H1 (cell line): ENCODE data around the gene GPBP1L1. TPM values are rescaled to one million over a fixed set of nuclear protein-coding genes. Genes with fewer than 3 reads are reported as not detected.

Experiments
- CTCF ChIA-PET: fragments of 300-600 bp; sonication (Branson Sonifier 250); formaldehyde crosslinking; loops from one replicate; lab custom pipeline; 2021; ENCODE audit not compliant: partially characterized antibody; lab: Charles Lee
- POLR2A ChIA-PET: fragments of 300-600 bp; sonication (Branson Sonifier 250); formaldehyde crosslinking; loops from one replicate; lab custom pipeline; 2021; ENCODE audit warnings: inconsistent platforms; ENCODE audit not compliant: partially characterized antibody; lab: Charles Lee
- DNase-seq, 2 experiments: peaks; one replicate each; pipeline versions ENCODE4 v3.0.0 to v3.0.0-alpha.2; 2010 to 2022; ENCODE audit warnings: low spot score in 2 of 2, low read depth in 1 of 2, mixed read lengths in 1 of 2
- FAIRE-seq: peaks from 2 replicates; lab custom pipeline; 2011; peaks lifted over from hg19 to GRCh38; lab: Jason Lieb, UNC
- H2AFZ ChIP-seq: 2 replicates; pipeline ENCODE4 v1.8.1; 2012; ENCODE audit warnings: low read length, inconsistent platforms
- H2AK5ac ChIP-seq: 2 replicates; pipeline ENCODE4 v1.6.1; 2013; ENCODE audit warnings: low read depth, low read length
- H2BK120ac ChIP-seq: replicated peaks from 2 replicates; pipeline ENCODE3; 2013; ENCODE audit warnings: low read depth, low read length, inconsistent platforms
- H2BK12ac ChIP-seq: 2 replicates; pipeline ENCODE4 v1.6.1; 2013; ENCODE audit warnings: low read depth, low read length
- H2BK15ac ChIP-seq: 2 replicates; pipeline ENCODE4 v1.6.1; 2013; ENCODE audit warnings: low read length
- H2BK20ac ChIP-seq: 2 replicates; pipeline ENCODE4 v1.6.1; 2013; ENCODE audit warnings: low read length
- H2BK5ac ChIP-seq: 2 replicates; pipeline ENCODE4 v1.6.1; 2013; ENCODE audit warnings: low read depth, low read length
- H3K14ac ChIP-seq: 2 replicates; pipeline ENCODE4 v1.6.1; 2013; ENCODE audit warnings: inconsistent platforms; ENCODE audit not compliant: insufficient read length
- H3K18ac ChIP-seq: 2 replicates; pipeline ENCODE4 v1.6.1; 2013; ENCODE audit warnings: low read length; ENCODE audit errors: extremely low read depth
- H3K23ac ChIP-seq: 2 replicates; pipeline ENCODE4 v1.6.1; 2013; ENCODE audit warnings: inconsistent platforms; ENCODE audit not compliant: insufficient read length
- H3K23me2 ChIP-seq: 2 replicates; pipeline ENCODE4 v1.6.1; 2013; ENCODE audit warnings: low read depth, low read length
- H3K27ac ChIP-seq: 2 replicates; pipeline ENCODE4 v1.6.1; 2011; ENCODE audit warnings: low read depth, low read length, inconsistent platforms
- H3K27me3 ChIP-seq, 4 experiments: replicated peaks in 1 of 4; 1 replicate in 1 of 4; 2 replicates in 3 of 4; pipeline versions ENCODE4 v1.6.1 to v1.8.1; 2011 to 2013; ENCODE audit warnings: low read length in 3 of 4, mild to moderate bottlenecking in 3 of 4, inconsistent platforms in 2 of 4, mixed read lengths in 2 of 4, moderate library complexity in 1 of 4; ENCODE audit not compliant: control insufficient read depth in 3 of 4, insufficient read depth in 3 of 4; ENCODE audit errors: extremely low read depth in 1 of 4
- H3K36me3 ChIP-seq, 4 experiments: 2 replicates each; pipeline versions ENCODE4 v1.6.1 to v1.8.1; 2011 to 2013; ENCODE audit warnings: mild to moderate bottlenecking in 4 of 4, low read length in 3 of 4, moderate library complexity in 2 of 4, control low read depth in 1 of 4, inconsistent platforms in 1 of 4; ENCODE audit not compliant: insufficient read depth in 4 of 4, control insufficient read depth in 2 of 4
- H3K4ac ChIP-seq: replicated peaks from 2 replicates; pipeline ENCODE3; 2013; ENCODE audit warnings: low read length, low read depth, mixed read lengths, inconsistent platforms; ENCODE audit not compliant: insufficient read length
- H3K4me1 ChIP-seq, 4 experiments: replicated peaks in 1 of 4; 1 replicate in 1 of 4; 2 replicates in 3 of 4; pipeline versions ENCODE4 v1.6.1 to v1.8.1; 2011 to 2013; ENCODE audit warnings: low read length in 3 of 4, inconsistent platforms in 2 of 4, mixed read lengths in 1 of 4; ENCODE audit not compliant: insufficient read depth in 4 of 4, control insufficient read depth in 3 of 4
- H3K4me2 ChIP-seq, 2 experiments: 2 replicates each; pipeline versions ENCODE4 v1.6.1 to v1.8.1; 2011 to 2013; ENCODE audit warnings: low read depth in 2 of 2, low read length in 2 of 2, control low read depth in 1 of 2, inconsistent platforms in 1 of 2, mild to moderate bottlenecking in 1 of 2; ENCODE audit not compliant: insufficient read depth in 1 of 2
- H3K4me3 ChIP-seq, 4 experiments: fragments of 200-600, 300-600 bp in 1 of 4; sonication (generic), shearing (Covaris generic), sonication (Bioruptor Twin) in 1 of 4; 2 replicates each; pipeline versions ENCODE4 v1.5.1 to v1.8.1; 2011 to 2016; ENCODE audit warnings: low read length in 4 of 4, low read depth in 3 of 4, control low read depth in 2 of 4, inconsistent platforms in 2 of 4, mild to moderate bottlenecking in 2 of 4, mixed read lengths in 1 of 4, moderate library complexity in 1 of 4; ENCODE audit not compliant: insufficient read depth in 2 of 4; ENCODE audit errors: extremely low read depth in 1 of 4
- H3K56ac ChIP-seq: replicated peaks from 2 replicates; pipeline ENCODE3; 2013; ENCODE audit warnings: low read depth, mild to moderate bottlenecking, mixed read lengths, low read length, inconsistent platforms; ENCODE audit not compliant: insufficient read length
- H3K79me1 ChIP-seq: 2 replicates; pipeline ENCODE4 v1.6.1; 2013; ENCODE audit warnings: low read depth, low read length, control low read depth
- H3K79me2 ChIP-seq, 2 experiments: 2 replicates each; pipeline versions ENCODE4 v1.6.1 to v1.8.1; 2012 to 2013; ENCODE audit warnings: low read length in 2 of 2, mild to moderate bottlenecking in 2 of 2, inconsistent platforms in 1 of 2; ENCODE audit not compliant: insufficient read depth in 2 of 2, control insufficient read depth in 1 of 2
- H3K9ac ChIP-seq, 4 experiments: replicated peaks in 1 of 4; 1 replicate in 1 of 4; 2 replicates in 3 of 4; pipeline versions ENCODE4 v1.6.1 to v1.8.1; 2011 to 2013; ENCODE audit warnings: low read depth in 3 of 4, low read length in 3 of 4, control low read depth in 2 of 4, mild to moderate bottlenecking in 2 of 4, moderate library complexity in 2 of 4, inconsistent platforms in 1 of 4; ENCODE audit errors: extremely low read depth in 1 of 4
- H3K9me3 ChIP-seq, 2 experiments: 2 replicates each; pipeline versions ENCODE4 v1.6.1 to v1.8.1; 2012 to 2013; ENCODE audit warnings: mild to moderate bottlenecking in 2 of 2, moderate library complexity in 2 of 2, control low read depth in 1 of 2, inconsistent platforms in 1 of 2, low read depth in 1 of 2, low read length in 1 of 2, mixed read lengths in 1 of 2; ENCODE audit not compliant: insufficient read depth in 2 of 2
- H4K20me1 ChIP-seq, 2 experiments: replicated peaks in 1 of 2; 2 replicates each; pipeline versions ENCODE3 to v1.8.1; 2011 to 2013; ENCODE audit warnings: inconsistent platforms in 2 of 2, low read length in 2 of 2, mild to moderate bottlenecking in 1 of 2; ENCODE audit not compliant: insufficient read depth in 2 of 2, control insufficient read depth in 1 of 2
- H4K5ac ChIP-seq: 2 replicates; pipeline ENCODE4 v1.6.1; 2013; ENCODE audit warnings: low read length, low read depth, mixed read lengths, inconsistent platforms; ENCODE audit not compliant: insufficient read length
- H4K8ac ChIP-seq: 2 replicates; pipeline ENCODE4 v1.8.0; 2013; ENCODE audit warnings: mild to moderate bottlenecking, moderate library complexity, low read length, inconsistent platforms; ENCODE audit not compliant: insufficient read depth; ENCODE audit errors: extremely low read depth
- H4K91ac ChIP-seq: replicated peaks from 2 replicates; pipeline ENCODE3; 2013; ENCODE audit warnings: low read length, mixed read lengths, inconsistent platforms; ENCODE audit not compliant: insufficient read length
- BACH1 ChIP-seq: IDR thresholded peaks from 2 replicates; pipeline ENCODE4 v1.6.1; 2012; ENCODE audit warnings: low read length, improper control_type of control experiment
- CHD2 ChIP-seq: IDR thresholded peaks from 2 replicates; pipeline ENCODE4 v1.6.1; 2012; ENCODE audit warnings: low read length, improper control_type of control experiment
- E2F6 ChIP-seq: IDR thresholded peaks from 2 replicates; pipeline ENCODE4 v1.6.1; 2012; ENCODE audit warnings: inconsistent platforms
- KDM1A ChIP-seq: fragments of 200-600, 300-600 bp; sonication (generic); IDR thresholded peaks from 2 replicates; pipeline ENCODE4 v1.7.1; 2016; ENCODE audit warnings: mild to moderate bottlenecking, low read length, borderline replicate concordance
- KDM4A ChIP-seq: IDR thresholded peaks from one replicate; pipeline ENCODE4 v1.7.1; 2012; ENCODE audit warnings: low read depth, mild to moderate bottlenecking, moderate library complexity, low read length, inconsistent platforms; ENCODE audit not compliant: severe bottlenecking
- RBBP5 ChIP-seq: IDR thresholded peaks from 2 replicates; pipeline ENCODE4 v1.7.1; 2012; ENCODE audit warnings: low read depth, mild to moderate bottlenecking, inconsistent platforms, low read length, moderate library complexity, borderline replicate concordance
- SAP30 ChIP-seq: fragments of 300-600 bp; sonication (generic); IDR thresholded peaks from 2 replicates; pipeline ENCODE4 v1.7.1; 2012; ENCODE audit warnings: low read length, moderate library complexity, mild to moderate bottlenecking, inconsistent platforms; ENCODE audit not compliant: insufficient read depth, insufficient replicate concordance
- SP1 ChIP-seq: IDR thresholded peaks from 2 replicates; pipeline ENCODE4 v1.6.1; 2011; ENCODE audit warnings: low read depth, low read length
- YY1 ChIP-seq: IDR thresholded peaks from 2 replicates; pipeline ENCODE4 v1.6.1; 2011; ENCODE audit warnings: low read depth, mild to moderate bottlenecking, low read length
- WGBS, 2 experiments: shearing (Covaris generic) in 1 of 2; methylation state at CpG; one replicate each; pipeline versions ENCODE4 v1.1.6 to v1.1.7; 2013 to 2015; ENCODE audit warnings: low lambda C conversion rate in 2 of 2, mixed read lengths in 2 of 2, inconsistent platforms in 1 of 2, low coverage in 1 of 2, missing lambda C conversion rate in 1 of 2; ENCODE audit not compliant: insufficient replicate concordance in 2 of 2, insufficient coverage in 1 of 2, insufficient read length in 1 of 2; ENCODE audit errors: extremely low coverage in 1 of 2, missing lambda C conversion rate in 1 of 2; 5-methylcytosine and 5-hydroxymethylcytosine counted together
- polyA plus RNA-seq, 7 experiments: library from polyadenylated mRNA; depleted of rRNA in 3 of 7; stranded (reverse) in 5 of 7; unstranded in 2 of 7; fragments of >200 nt in 5 of 7; fragments of 200-250 nt in 2 of 7; gene quantifications; 1 replicate in 5 of 7; 2 replicates in 1 of 7; 4 replicates in 1 of 7; pipeline versions ENCODE4 v1.2.1 to v1.2.3, GENCODE V29; 2011 to 2013; ENCODE audit warnings: missing spikeins in 2 of 7, mixed read lengths in 2 of 7
- total RNA-seq: library from RNA; stranded (reverse); fragmentation: NEBNext Ultra II Directional; extraction: Animal tissue kit (Norgen Biotek cat#: 25700); gene quantifications from 2 replicates; pipeline ENCODE4 v1.2.1, GENCODE V29; 2021

GPBP1L1 gene
- total and polyA plus RNA-seq, 2 of the 8 experiments (the other 6 are each of a cell fraction or from before 2014, with no cell fraction given) = 70.1 to 119 TPM

GRCh38 chr1:45687754-45688740 lies 1.7 kb upstream of the GPBP1L1 start, which contains the start of gene TMEM69:
TMEM69 (plus strand) TSS chr1:45688181; CDS start chr1:45691069, 2,888 bp downstream.
- Histone ChIP-seq H3K79me2 (peaks cover 13 to 68% of the 10 kb centered on the region in 2 experiments), H2BK120ac (no peak within 1 kb of the TSS), H2BK15ac (peak within 1 kb of the TSS; percentile 74; the same call in 1 of the 2 replicates), H3K4ac (peak within 1 kb of the TSS; percentile 46), H3K79me1 (no peaks in the 10 kb centered on the region), H2BK20ac (no peak within 1 kb of the TSS), H4K91ac (peak within 1 kb of the TSS; percentile 25), H3K27ac (peak within 1 kb of the TSS; percentile 92), H2BK5ac (peak within 1 kb of the TSS; percentile 99), H3K4me1 (peaks cover 0 to 2% (median 0%) of the 10 kb centered on the region in 4 experiments; a peak in 4 of 7 replicates), H3K23me2 (peaks cover 7% of the 10 kb centered on the region), H4K5ac (peak within 1 kb of the TSS; percentile 82), H3K9me3 (no peaks in the 10 kb centered on the region), H2AFZ (peak within 1 kb of the TSS; percentile 90), H3K36me3 (peaks cover under 1 to 15% (median 3%) of the 10 kb centered on the region in 4 experiments; a peak in 6 of 8 replicates), H4K20me1 (peaks cover 0 to 1% of the 10 kb centered on the region in 2 experiments), H3K18ac (peak within 1 kb of the TSS; percentile 76; the same call in 1 of the 2 replicates), H3K14ac (no peak within 1 kb of the TSS), H3K27me3 (no peaks in the 10 kb centered on the region), H3K9ac (peak within 1 kb of the TSS; percentile 67 to 98 (median 94)), H3K4me3 (peak within 1 kb of the TSS; percentile 96 to 99 (median 98)), H4K8ac (peak within 1 kb of the TSS; percentile 97; the same call in 1 of the 2 replicates), H3K56ac (peak within 1 kb of the TSS; percentile 80), H3K23ac (no peak within 1 kb of the TSS), H2BK12ac (peak within 1 kb of the TSS; percentile 77; the same call in 1 of the 2 replicates), H3K4me2 (peak within 1 kb of the TSS; percentile 86 to 97), H2AK5ac (peak within 1 kb of the TSS; percentile 10; the same call in 1 of the 2 replicates)
- peak in 1 of 2 experiments; percentile 87 for DNase-seq
- ChIA-PET CTCF (interaction anchor here (1.3 kb wide), 1 partner anchor 14 kb away, joined by 3 read pairs; no protein-coding TSS in a partner anchor), POLR2A (interaction anchor here (0.5 to 2.6 kb wide), 19 partner anchors 9 to 444 kb away, joined by 3 to 20 read pairs (median 3); partner anchors contain the start of genes CCDC17, NASP and PIK3R3)
- FAIRE-seq = no peak
- 4% methylated on average over 24 of the region's 24 CpGs; no CpG with 5 or more reads in 1 of the 2 experiments for WGBS, 2 experiments
- TF ChIP-seq BACH1 = no peak
- TF ChIP-seq SAP30 = peak; percentile 77
- TF ChIP-seq YY1 = peak; percentile 88
- TF ChIP-seq KDM1A = no peak
- TF ChIP-seq RBBP5 = peak; percentile 80
- peak; percentile 50; the same call in 1 of the 2 replicates for TF ChIP-seq CHD2
- TF ChIP-seq KDM4A = peak; percentile 41
- peak; percentile 34; the same call in 1 of the 2 replicates for TF ChIP-seq E2F6
- peak; percentile 81 for TF ChIP-seq SP1
